Calu3 (cell line): ENCODE results near the gene ANKRD13D. TPM values are rescaled to one million over a fixed set of nuclear protein-coding genes. Genes with fewer than 3 reads are reported as not detected.
A peak's percentile ranks its signal among the peaks of the same experiment; 100 is the strongest.

Experiments
- BruUV-seq: library from RNA; stranded (reverse); fragments of 400-500 nt; replicated peaks from 2 replicates; lab custom pipeline; 2021; lab: Mats Ljungman, UMichigan
- CTCF ChIA-PET: fragments of 300-600 bp; sonication (Branson Sonifier 250); formaldehyde crosslinking; loops from one replicate; lab custom pipeline; 2022; ENCODE audit warnings: antibody characterized with exemption; lab: Charles Lee
- DNase-seq: peaks from one replicate; pipeline ENCODE4 v3.0.0; 2022
- H3K27ac Mint-ChIP-seq: one replicate; pipeline ENCODE4 v1.8.0; 2022; ENCODE audit warnings: mixed read lengths; ENCODE audit not compliant: unreplicated experiment
- H3K27me3 Mint-ChIP-seq: one replicate; pipeline ENCODE4 v1.8.0; 2022; ENCODE audit warnings: mixed read lengths; ENCODE audit not compliant: unreplicated experiment
- H3K36me3 Mint-ChIP-seq: one replicate; pipeline ENCODE4 v1.8.0; 2022; ENCODE audit warnings: mild to moderate bottlenecking, moderate library complexity, mixed read lengths; ENCODE audit not compliant: insufficient read depth, unreplicated experiment
- H3K4me1 Mint-ChIP-seq: one replicate; pipeline ENCODE4 v1.8.0; 2022; ENCODE audit warnings: mild to moderate bottlenecking, low read depth, mixed read lengths; ENCODE audit not compliant: unreplicated experiment
- H3K4me3 Mint-ChIP-seq: one replicate; pipeline ENCODE4 v1.8.0; 2022; ENCODE audit warnings: mild to moderate bottlenecking, low read depth, moderate library complexity, mixed read lengths; ENCODE audit not compliant: unreplicated experiment
- H3K9me3 Mint-ChIP-seq: one replicate; pipeline ENCODE4 v1.8.0; 2022; ENCODE audit warnings: low read depth, mixed read lengths; ENCODE audit not compliant: unreplicated experiment
- CTCF ChIP-seq: fragments of 200-600 bp; IDR thresholded peaks from one replicate; pipeline ENCODE4 v1.8.0; 2022; ENCODE audit warnings: antibody characterized with exemption; ENCODE audit not compliant: unreplicated experiment
- intact Hi-C: fragments of 100-400 bp; cut with micrococcal nuclease; formaldehyde crosslinking; loops from one replicate; pipeline ENCODE4 v1.10.0; 2022; ENCODE audit not compliant: unreplicated experiment
- total RNA-seq: library from RNA; stranded (reverse); gene quantifications from 2 replicates; pipeline ENCODE4 v1.2.3, GENCODE V29; 2022

ANKRD13D gene
- total RNA-seq, 1 experiment from 2014 or later, result 50.8 TPM

- H3K27me3 Mint-ChIP-seq, result no peaks in the 10 kb centered on the region
- no TSS peak for BruUV-seq
- H3K27ac Mint-ChIP-seq, result peak overlapping the region; percentile 97
- intact Hi-C loops, result loop anchor here (10.0 kb wide), 1 partner anchor 117 kb away; no protein-coding TSS in a partner anchor
- DNase-seq, result peak; percentile 30
- H3K36me3 Mint-ChIP-seq, result peaks cover 54% of the 10 kb centered on the region
- no peaks in the 10 kb centered on the region for H3K9me3 Mint-ChIP-seq
- CTCF ChIA-PET, result interaction anchor here (0.6 to 2.4 kb wide), 3 partner anchors 50 to 115 kb away, joined by 3 to 24 read pairs (median 3); no protein-coding TSS in a partner anchor
- peaks cover 37% of the 10 kb centered on the region for H3K4me1 Mint-ChIP-seq
- peak overlapping the region; percentile 100 for H3K4me3 Mint-ChIP-seq
- TF ChIP-seq CTCF, result no peak
These were observed 21.7 kb upstream of the ANKRD13D start for GRCh38 chr11:67267188-67268080.

GRCh38 chr11:67268081-67268961 lies 20.8 kb upstream of the ANKRD13D start:
- Mint-ChIP-seq H3K4me1 (peaks cover 28% of the 10 kb centered on the region), H3K4me3 (peak overlapping the region; percentile 100), H3K9me3 (no peaks in the 10 kb centered on the region), H3K36me3 (peaks cover 48% of the 10 kb centered on the region), H3K27me3 (no peaks in the 10 kb centered on the region), H3K27ac (no peak overlapping the region)
- intact Hi-C loops, result loop anchor here (10.0 kb wide), 1 partner anchor 116 kb away; no protein-coding TSS in a partner anchor
- BruUV-seq, result TSS peak; percentile 34
- no peak for DNase-seq
- TF ChIP-seq CTCF, result no peak
- CTCF ChIA-PET, result interaction anchor here (2.4 kb wide), 1 partner anchor 49 kb away, joined by 24 read pairs; no protein-coding TSS in a partner anchor

- no peaks in the 10 kb centered on the region for H3K9me3 Mint-ChIP-seq
- TF ChIP-seq CTCF, result no peak
- CTCF ChIA-PET, result no interaction called here
- H3K36me3 Mint-ChIP-seq, result peaks cover 48% of the 10 kb centered on the region
- H3K4me3 Mint-ChIP-seq, result peak overlapping the region; percentile 14
- H3K27me3 Mint-ChIP-seq, result no peaks in the 10 kb centered on the region
- no TSS peak for BruUV-seq
- intact Hi-C loops, result loop anchor here (10.0 kb wide), 1 partner anchor 116 kb away; no protein-coding TSS in a partner anchor
- peaks cover 27% of the 10 kb centered on the region for H3K4me1 Mint-ChIP-seq
- no peak for DNase-seq
- no peak overlapping the region for H3K27ac Mint-ChIP-seq
These were observed 20.2 kb upstream of the ANKRD13D start for GRCh38 chr11:67268962-67269268.
